Endothelial cell (in vitro differentiated cells): Measurements from ENCODE around the gene ZNF821. TPM values are rescaled to one million over a fixed set of nuclear protein-coding genes. Genes with fewer than 3 reads are reported as not detected.

Experiments used
- DNase-seq: peaks from one replicate; pipeline ENCODE4 v3.0.0; 2021; ENCODE audit warnings: low spot score
- H3K27ac Mint-ChIP-seq: one replicate; pipeline ENCODE4 v1.8.0; 2021; ENCODE audit warnings: mixed read lengths, inconsistent platforms; ENCODE audit not compliant: unreplicated experiment
- H3K27me3 Mint-ChIP-seq: one replicate; pipeline ENCODE4 v1.8.0; 2021; ENCODE audit warnings: mild to moderate bottlenecking, moderate library complexity, mixed read lengths, inconsistent platforms; ENCODE audit not compliant: unreplicated experiment
- H3K36me3 Mint-ChIP-seq: one replicate; pipeline ENCODE4 v1.8.0; 2021; ENCODE audit warnings: mild to moderate bottlenecking, low read depth, mixed read lengths, inconsistent platforms; ENCODE audit not compliant: unreplicated experiment
- H3K4me1 Mint-ChIP-seq: one replicate; pipeline ENCODE4 v1.8.0; 2021; ENCODE audit warnings: mild to moderate bottlenecking, mixed read lengths, inconsistent platforms; ENCODE audit not compliant: unreplicated experiment
- H3K4me3 Mint-ChIP-seq: one replicate; pipeline ENCODE4 v1.8.0; 2021; ENCODE audit warnings: mild to moderate bottlenecking, mixed read lengths, inconsistent platforms; ENCODE audit not compliant: unreplicated experiment
- H3K9me3 Mint-ChIP-seq: one replicate; pipeline ENCODE4 v1.8.0; 2021; ENCODE audit warnings: mixed read lengths, inconsistent platforms; ENCODE audit not compliant: unreplicated experiment
- CTCF ChIP-seq: fragments of 200-600 bp; sonication (generic); IDR thresholded peaks from one replicate; pipeline ENCODE4 v1.5.0; 2021; ENCODE audit warnings: antibody characterized with exemption; ENCODE audit not compliant: unreplicated experiment
- total RNA-seq: library from RNA; stranded (reverse); fragmentation: NEBNext Ultra II Directional; extraction: Animal tissue kit (Norgen Biotek cat#: 25700); gene quantifications from one replicate; pipeline ENCODE4 v1.2.1, GENCODE V29; 2021; ENCODE audit not compliant: unreplicated experiment

The ZNF821 gene
- total RNA-seq, 1 donor from 2014 or later: 17.7 TPM

- Mint-ChIP-seq H3K27ac (no peak overlapping the region), H3K4me3 (no peak overlapping the region), H3K27me3 (peaks cover 5% of the 10 kb centered on the region), H3K36me3 (peaks cover 28% of the 10 kb centered on the region), H3K9me3 (no peaks in the 10 kb centered on the region), H3K4me1 (peaks cover 1% of the 10 kb centered on the region)
- no peak for DNase-seq
- no peak for TF ChIP-seq CTCF
These were observed 29.5 kb downstream of the ZNF821 start for GRCh38 chr16:71854369-71854948.

DNA sequence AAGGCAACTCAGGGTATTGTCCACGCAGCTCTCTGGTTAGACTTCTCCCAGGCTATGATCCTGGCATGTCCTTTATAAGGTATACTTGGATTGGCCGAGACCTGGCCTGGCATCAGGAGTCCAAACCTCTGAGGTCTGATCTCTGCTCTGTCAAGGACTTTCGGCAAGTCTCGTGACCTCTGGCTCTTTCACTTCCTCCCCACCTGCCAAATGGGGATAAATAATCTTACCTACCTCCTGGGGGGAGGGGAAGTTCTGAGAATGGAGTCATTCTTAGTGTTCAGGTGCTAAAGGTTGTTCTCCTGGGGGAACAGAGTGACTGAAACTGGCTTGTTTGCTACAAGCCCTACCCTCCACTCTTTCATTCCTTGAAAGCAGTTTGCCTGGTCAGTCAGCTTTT is 30.6 kb downstream of the ZNF821 start:
- Mint-ChIP-seq H3K4me3 (no peak overlapping the region), H3K27me3 (peaks cover 7% of the 10 kb centered on the region), H3K36me3 (peaks cover 27% of the 10 kb centered on the region), H3K27ac (peak overlapping the region; percentile 36), H3K9me3 (no peaks in the 10 kb centered on the region), H3K4me1 (no peaks in the 10 kb centered on the region)
- no peak for DNase-seq
- no peak for TF ChIP-seq CTCF

GRCh38 chr16:71852561-71852960 is 31.4 kb downstream of the ZNF821 start:
- peaks cover 35% of the 10 kb centered on the region for H3K36me3 Mint-ChIP-seq
- H3K27ac Mint-ChIP-seq: no peak overlapping the region
- TF ChIP-seq CTCF: no peak
- no peaks in the 10 kb centered on the region for H3K9me3 Mint-ChIP-seq
- H3K4me1 Mint-ChIP-seq: no peaks in the 10 kb centered on the region
- peak overlapping the region; percentile 31 for H3K4me3 Mint-ChIP-seq
- peaks cover 7% of the 10 kb centered on the region for H3K27me3 Mint-ChIP-seq
- no peak for DNase-seq

DNA sequence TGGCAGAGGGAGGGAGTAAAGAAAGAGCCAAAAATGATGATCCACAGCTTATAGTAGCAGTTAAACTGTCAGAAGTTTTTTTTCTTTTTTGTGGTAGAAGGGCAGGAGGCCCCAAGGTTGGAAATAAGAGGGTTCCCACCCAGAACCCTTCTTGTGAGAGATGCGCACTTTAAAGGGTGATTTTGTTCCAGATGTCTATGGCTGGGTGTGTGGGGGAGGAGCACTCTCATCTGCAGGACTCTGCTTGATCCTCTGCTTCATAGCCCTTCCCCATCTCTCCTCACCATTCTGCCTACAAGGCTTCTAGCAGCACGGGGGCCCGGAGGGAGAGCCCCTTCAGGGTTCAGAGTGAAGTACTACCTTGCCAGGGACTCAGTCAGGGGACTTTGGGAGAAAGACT is 31.8 kb downstream of the ZNF821 start:
- H3K4me1 Mint-ChIP-seq: peaks cover 4% of the 10 kb centered on the region
- no peak overlapping the region for H3K27ac Mint-ChIP-seq
- no peak for TF ChIP-seq CTCF
- H3K27me3 Mint-ChIP-seq: peaks cover 7% of the 10 kb centered on the region
- H3K36me3 Mint-ChIP-seq: peaks cover 39% of the 10 kb centered on the region
- no peaks in the 10 kb centered on the region for H3K9me3 Mint-ChIP-seq
- H3K4me3 Mint-ChIP-seq: no peak overlapping the region
- no peak for DNase-seq

- H3K9me3 Mint-ChIP-seq: no peaks in the 10 kb centered on the region
- H3K4me3 Mint-ChIP-seq: no peak overlapping the region
- H3K4me1 Mint-ChIP-seq: peaks cover 8% of the 10 kb centered on the region
- TF ChIP-seq CTCF: no peak
- H3K27me3 Mint-ChIP-seq: peaks cover 7% of the 10 kb centered on the region
- H3K36me3 Mint-ChIP-seq: peaks cover 41% of the 10 kb centered on the region
- no peak for DNase-seq
- H3K27ac Mint-ChIP-seq: no peak overlapping the region
These were observed 32.2 kb downstream of the ZNF821 start for GRCh38 chr16:71851746-71852145.
